Astrocyte (in vitro differentiated cells and primary cell): ENCODE results near the gene HCN3. TPM values are rescaled to one million over a fixed set of nuclear protein-coding genes. Genes with fewer than 3 reads are reported as not detected.

ENCODE experiments used
- DNase-seq: peaks from one replicate; pipeline ENCODE4 v3.0.0-alpha.2; 2010; ENCODE audit warnings: low read depth
- FAIRE-seq: peaks from 2 replicates; lab custom pipeline; 2011; peaks lifted over from hg19 to GRCh38; lab: Jason Lieb, UNC
- H2AFZ ChIP-seq: 2 replicates; pipeline ENCODE4 v1.6.0; 2012; ENCODE audit warnings: low read depth, low read length, inconsistent platforms
- H3K27ac ChIP-seq: 2 replicates; pipeline ENCODE4 v1.5.1; 2011; ENCODE audit warnings: low read depth, low read length, inconsistent platforms
- H3K27me3 ChIP-seq: 2 replicates; pipeline ENCODE4 v1.6.0; 2011; ENCODE audit warnings: low read length, inconsistent platforms; ENCODE audit not compliant: insufficient read depth
- H3K36me3 ChIP-seq: 2 replicates; pipeline ENCODE4 v1.5.1; 2011; ENCODE audit warnings: low read length, inconsistent platforms; ENCODE audit not compliant: insufficient read depth
- H3K4me1 ChIP-seq: 2 replicates; pipeline ENCODE4 v1.5.1; 2011; ENCODE audit warnings: low read length, inconsistent platforms; ENCODE audit not compliant: insufficient read depth
- H3K4me2 ChIP-seq: 2 replicates; pipeline ENCODE4 v1.6.0; 2012; ENCODE audit warnings: low read length, inconsistent platforms
- H3K4me3 ChIP-seq: 2 replicates; pipeline ENCODE4 v1.5.1; 2011; ENCODE audit warnings: low read depth, mild to moderate bottlenecking, low read length, inconsistent platforms; ENCODE audit not compliant: insufficient read depth
- H3K79me2 ChIP-seq: 2 replicates; pipeline ENCODE4 v1.6.0; 2012; ENCODE audit warnings: mild to moderate bottlenecking, low read length, inconsistent platforms; ENCODE audit not compliant: insufficient read depth
- H3K9ac ChIP-seq: 2 replicates; pipeline ENCODE4 v1.6.0; 2012; ENCODE audit warnings: mild to moderate bottlenecking, low read length, inconsistent platforms
- H3K9me3 ChIP-seq: 2 replicates; pipeline ENCODE4 v1.5.1; 2012; ENCODE audit warnings: low read depth, mild to moderate bottlenecking, low read length, inconsistent platforms; ENCODE audit not compliant: insufficient read depth
- H4K20me1 ChIP-seq: 2 replicates; pipeline ENCODE4 v1.6.0; 2012; ENCODE audit warnings: low read length, inconsistent platforms; ENCODE audit not compliant: insufficient read depth
- H3K27ac Mint-ChIP-seq: one replicate; pipeline ENCODE4 v1.8.0; 2021; ENCODE audit warnings: mild to moderate bottlenecking, mixed read lengths; ENCODE audit not compliant: unreplicated experiment
- H3K27me3 Mint-ChIP-seq: one replicate; pipeline ENCODE4 v1.8.0; 2021; ENCODE audit warnings: low read depth, mixed read lengths; ENCODE audit not compliant: unreplicated experiment
- H3K36me3 Mint-ChIP-seq: one replicate; pipeline ENCODE4 v1.8.0; 2021; ENCODE audit warnings: low read depth, mixed read lengths; ENCODE audit not compliant: unreplicated experiment
- H3K4me1 Mint-ChIP-seq: one replicate; pipeline ENCODE4 v1.8.0; 2021; ENCODE audit warnings: low read depth, mixed read lengths; ENCODE audit not compliant: unreplicated experiment
- H3K4me3 Mint-ChIP-seq: one replicate; pipeline ENCODE4 v1.8.0; 2021; ENCODE audit warnings: mild to moderate bottlenecking, moderate library complexity, mixed read lengths; ENCODE audit not compliant: unreplicated experiment
- H3K9me3 Mint-ChIP-seq: one replicate; pipeline ENCODE4 v1.8.0; 2021; ENCODE audit warnings: mild to moderate bottlenecking, mixed read lengths; ENCODE audit not compliant: unreplicated experiment
- EZH2 ChIP-seq: IDR thresholded peaks from 2 replicates; pipeline ENCODE4 v1.6.1; 2012; ENCODE audit warnings: mild to moderate bottlenecking, low read length, inconsistent platforms; ENCODE audit not compliant: insufficient read depth
- total RNA-seq: library from RNA; stranded (reverse); gene quantifications from 2 replicates; pipeline ENCODE4 v1.2.1, GENCODE V29; 2021
- TF ChIP-seq, protein P1 (sequence below): IDR thresholded peaks from 2 replicates; pipeline ENCODE4 v1.5.1; 2011; ENCODE audit warnings: low read depth, mild to moderate bottlenecking, inconsistent platforms, low read length, moderate library complexity; ENCODE audit not compliant: insufficient read depth

The HCN3 gene
- total RNA-seq, 1 donor from 2014 or later, result 3.6 TPM

DNA sequence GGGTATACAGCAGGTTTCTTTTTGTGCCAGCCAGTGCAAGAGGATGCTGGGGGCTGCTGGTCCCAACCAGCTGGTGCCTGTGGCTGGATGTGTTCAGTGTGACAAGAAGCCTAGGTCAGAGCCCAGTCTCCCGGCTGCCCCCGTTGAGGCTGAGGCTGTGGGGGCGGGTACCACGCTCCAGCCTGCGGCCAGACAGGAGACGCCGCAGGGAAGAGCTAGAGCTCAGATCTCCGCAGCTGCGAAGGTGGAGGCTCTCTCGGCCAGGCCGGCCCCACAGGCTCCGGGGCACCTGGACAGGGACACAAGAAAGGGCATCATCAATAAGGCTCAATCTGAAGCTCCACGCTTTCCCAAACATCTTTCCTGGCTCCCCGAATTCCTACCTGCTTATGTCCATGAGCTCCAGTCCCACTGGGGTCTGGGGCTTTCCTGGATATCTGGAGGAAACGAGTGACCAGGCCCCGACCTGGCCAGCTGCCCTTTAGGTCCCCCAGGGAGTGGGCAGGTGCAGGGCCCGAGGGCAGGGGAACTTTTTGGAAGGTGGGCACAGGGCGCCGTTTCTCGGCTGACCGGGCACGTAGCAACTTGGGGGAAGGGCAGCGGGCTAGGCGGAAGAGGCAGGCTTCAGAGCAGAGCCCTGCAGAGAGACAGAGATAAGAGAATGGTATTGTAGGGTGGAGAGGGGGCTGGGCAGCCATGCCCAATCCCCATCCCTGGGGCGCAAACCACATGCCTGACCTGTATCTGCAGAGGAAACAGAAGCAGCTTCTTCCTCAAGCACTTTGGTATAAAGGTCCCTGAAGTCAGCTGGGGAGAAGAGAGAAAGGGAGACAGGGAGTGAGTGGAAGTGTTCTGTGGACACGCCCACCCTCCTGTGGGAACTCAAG is 29.4 kb upstream of the HCN3 start:
- Histone ChIP-seq H3K4me1 (peaks cover 15% of the 10 kb centered on the region), H3K4me3 (no peak overlapping the region), H3K9me3 (no peaks in the 10 kb centered on the region), H3K79me2 (peaks cover 7% of the 10 kb centered on the region), H4K20me1 (no peaks in the 10 kb centered on the region), H3K36me3 (no peaks in the 10 kb centered on the region), H3K9ac (no peak overlapping the region), H3K27ac (no peak overlapping the region), H2AFZ (no peak overlapping the region), H3K27me3 (no peaks in the 10 kb centered on the region), H3K4me2 (no peak overlapping the region)
- DNase-seq (no peak), FAIRE-seq (no peak)
- Mint-ChIP-seq H3K4me3 (no peak overlapping the region), H3K4me1 (peaks cover 12% of the 10 kb centered on the region), H3K36me3 (peaks cover 14% of the 10 kb centered on the region), H3K27me3 (no peaks in the 10 kb centered on the region), H3K9me3 (no peaks in the 10 kb centered on the region), H3K27ac (no peak overlapping the region)
- TF ChIP-seq, protein P1, sequence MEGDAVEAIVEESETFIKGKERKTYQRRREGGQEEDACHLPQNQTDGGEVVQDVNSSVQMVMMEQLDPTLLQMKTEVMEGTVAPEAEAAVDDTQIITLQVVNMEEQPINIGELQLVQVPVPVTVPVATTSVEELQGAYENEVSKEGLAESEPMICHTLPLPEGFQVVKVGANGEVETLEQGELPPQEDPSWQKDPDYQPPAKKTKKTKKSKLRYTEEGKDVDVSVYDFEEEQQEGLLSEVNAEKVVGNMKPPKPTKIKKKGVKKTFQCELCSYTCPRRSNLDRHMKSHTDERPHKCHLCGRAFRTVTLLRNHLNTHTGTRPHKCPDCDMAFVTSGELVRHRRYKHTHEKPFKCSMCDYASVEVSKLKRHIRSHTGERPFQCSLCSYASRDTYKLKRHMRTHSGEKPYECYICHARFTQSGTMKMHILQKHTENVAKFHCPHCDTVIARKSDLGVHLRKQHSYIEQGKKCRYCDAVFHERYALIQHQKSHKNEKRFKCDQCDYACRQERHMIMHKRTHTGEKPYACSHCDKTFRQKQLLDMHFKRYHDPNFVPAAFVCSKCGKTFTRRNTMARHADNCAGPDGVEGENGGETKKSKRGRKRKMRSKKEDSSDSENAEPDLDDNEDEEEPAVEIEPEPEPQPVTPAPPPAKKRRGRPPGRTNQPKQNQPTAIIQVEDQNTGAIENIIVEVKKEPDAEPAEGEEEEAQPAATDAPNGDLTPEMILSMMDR, result no peak
- TF ChIP-seq EZH2, result no peak

DNA sequence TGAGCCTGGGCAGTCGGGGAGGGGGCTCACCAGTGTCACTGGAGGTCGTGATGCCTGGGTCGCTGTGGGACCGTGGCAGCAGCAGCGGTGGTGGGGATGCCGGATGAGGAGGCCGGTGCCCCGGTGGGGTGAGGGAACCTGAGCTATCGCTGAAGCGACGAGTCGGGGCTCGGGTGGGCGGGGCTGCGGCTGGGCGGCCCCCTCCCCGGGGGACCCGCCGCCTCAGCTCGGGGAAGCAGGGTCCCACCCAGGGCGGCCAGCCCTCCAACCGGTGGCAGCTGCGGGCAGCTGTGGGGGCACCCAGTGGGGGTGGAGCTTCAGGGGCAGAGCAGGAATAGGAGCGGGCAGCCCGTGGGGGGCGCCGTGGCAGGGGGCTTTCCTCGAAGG is 27.0 kb upstream of the HCN3 start:
- Mint-ChIP-seq H3K27me3 (no peaks in the 10 kb centered on the region), H3K27ac (no peak overlapping the region), H3K4me1 (peaks cover 21% of the 10 kb centered on the region), H3K36me3 (peaks cover 14% of the 10 kb centered on the region), H3K9me3 (no peaks in the 10 kb centered on the region), H3K4me3 (no peak overlapping the region)
- no peaks in the 10 kb centered on the region for H3K9me3 ChIP-seq
- peak overlapping the region; percentile 67 for H3K9ac ChIP-seq
- TF ChIP-seq EZH2, result no peak
- TF ChIP-seq, protein P1, result no peak
- FAIRE-seq (no peak), DNase-seq (no peak)
- H3K79me2 ChIP-seq, result peaks cover 17% of the 10 kb centered on the region
- no peaks in the 10 kb centered on the region for H3K36me3 ChIP-seq
- peaks cover 21% of the 10 kb centered on the region for H3K4me1 ChIP-seq
- no peak overlapping the region for H3K27ac ChIP-seq
- H3K4me3 ChIP-seq, result peak overlapping the region; percentile 33
- no peaks in the 10 kb centered on the region for H3K27me3 ChIP-seq
- peak overlapping the region; percentile 77 for H3K4me2 ChIP-seq
- peak overlapping the region; percentile 96 for H2AFZ ChIP-seq
- no peaks in the 10 kb centered on the region for H4K20me1 ChIP-seq
